Type B pancreatic cell (in vitro differentiated cells): ENCODE results near the gene GLI3. TPM values are rescaled to one million over a fixed set of nuclear protein-coding genes. Genes with fewer than 3 reads are reported as not detected.

ENCODE experiments used
- DNase-seq: peaks from one replicate; pipeline ENCODE4 v3.0.0; 2021; ENCODE audit warnings: mixed read lengths; ENCODE audit not compliant: unreplicated experiment; ENCODE audit errors: extremely low spot score
- H3K27ac Mint-ChIP-seq: 2 replicates; pipeline ENCODE4 v1.8.0; 2021; ENCODE audit warnings: mild to moderate bottlenecking, mixed read lengths
- H3K27me3 Mint-ChIP-seq: 2 replicates; pipeline ENCODE4 v1.8.0; 2021; ENCODE audit warnings: mixed read lengths
- H3K36me3 Mint-ChIP-seq: 2 replicates; pipeline ENCODE4 v1.8.0; 2021; ENCODE audit warnings: mixed read lengths
- H3K4me1 Mint-ChIP-seq: one replicate; pipeline ENCODE4 v1.8.0; 2021; ENCODE audit warnings: mixed read lengths; ENCODE audit not compliant: unreplicated experiment
- H3K4me3 Mint-ChIP-seq: 2 replicates; pipeline ENCODE4 v1.8.0; 2021; ENCODE audit warnings: mild to moderate bottlenecking, mixed read lengths
- H3K9me3 Mint-ChIP-seq: 2 replicates; pipeline ENCODE4 v1.8.0; 2021; ENCODE audit warnings: mixed read lengths
- total RNA-seq: library from RNA; stranded (reverse); gene quantifications from 2 replicates; pipeline ENCODE4 v1.2.1, GENCODE V29; 2021; ENCODE audit warnings: low replicate concordance
- TF ChIP-seq, protein P1 (sequence below): fragments of 200-600 bp; sonication (generic); conservative IDR thresholded peaks from 2 replicates; pipeline ENCODE4 v1.5.0; 2021; ENCODE audit warnings: antibody characterized with exemption, mild to moderate bottlenecking

Gene GLI3
- total RNA-seq, 1 donor from 2014 or later = 141 TPM

DNA sequence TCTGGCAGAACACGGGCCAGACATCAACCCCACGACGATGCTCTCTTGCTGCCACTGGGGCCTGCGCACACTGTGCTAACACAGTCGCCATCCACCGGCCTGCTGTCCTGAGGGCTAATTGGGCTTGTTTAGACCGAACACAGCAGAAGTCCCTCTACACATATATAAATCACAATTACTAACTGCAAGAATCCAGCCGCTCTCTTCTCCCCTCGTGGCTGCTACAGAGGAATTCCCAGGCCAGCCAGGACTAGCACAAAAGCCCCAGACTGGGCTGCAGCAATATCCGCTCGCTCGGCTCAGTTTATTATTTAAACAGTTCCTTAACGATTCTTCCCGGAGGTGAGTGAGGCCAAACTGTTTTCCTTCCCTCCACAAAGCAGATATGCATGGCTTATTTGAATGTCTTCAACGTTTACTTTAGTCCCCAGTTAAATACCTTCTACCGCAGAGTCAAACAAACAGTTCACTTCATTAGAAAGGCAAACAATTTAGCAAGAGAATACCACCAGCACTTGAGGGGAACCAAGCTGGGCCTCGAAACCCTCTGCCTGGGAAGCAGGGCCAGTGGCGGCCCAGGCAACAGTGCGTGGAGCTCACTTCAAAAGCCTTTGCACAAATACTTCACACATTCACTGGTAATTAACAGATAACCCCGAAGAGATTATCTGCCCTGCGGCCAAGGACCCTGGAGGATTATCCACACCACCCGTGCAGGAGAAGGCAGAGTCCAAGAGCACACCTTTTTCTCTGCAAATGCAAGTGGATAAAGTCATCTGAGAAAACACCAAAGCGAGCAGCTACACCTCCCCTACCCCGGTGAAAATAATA is 145.3 kb downstream of the GLI3 start:
- Mint-ChIP-seq H3K27me3 (no peaks in the 10 kb centered on the region), H3K27ac (peak overlapping the region; percentile 63), H3K4me1 (peaks cover 71% of the 10 kb centered on the region), H3K4me3 (peak overlapping the region; percentile 52), H3K9me3 (no peaks in the 10 kb centered on the region), H3K36me3 (peaks cover 38% of the 10 kb centered on the region)
- no peak for DNase-seq
- TF ChIP-seq, protein P1, sequence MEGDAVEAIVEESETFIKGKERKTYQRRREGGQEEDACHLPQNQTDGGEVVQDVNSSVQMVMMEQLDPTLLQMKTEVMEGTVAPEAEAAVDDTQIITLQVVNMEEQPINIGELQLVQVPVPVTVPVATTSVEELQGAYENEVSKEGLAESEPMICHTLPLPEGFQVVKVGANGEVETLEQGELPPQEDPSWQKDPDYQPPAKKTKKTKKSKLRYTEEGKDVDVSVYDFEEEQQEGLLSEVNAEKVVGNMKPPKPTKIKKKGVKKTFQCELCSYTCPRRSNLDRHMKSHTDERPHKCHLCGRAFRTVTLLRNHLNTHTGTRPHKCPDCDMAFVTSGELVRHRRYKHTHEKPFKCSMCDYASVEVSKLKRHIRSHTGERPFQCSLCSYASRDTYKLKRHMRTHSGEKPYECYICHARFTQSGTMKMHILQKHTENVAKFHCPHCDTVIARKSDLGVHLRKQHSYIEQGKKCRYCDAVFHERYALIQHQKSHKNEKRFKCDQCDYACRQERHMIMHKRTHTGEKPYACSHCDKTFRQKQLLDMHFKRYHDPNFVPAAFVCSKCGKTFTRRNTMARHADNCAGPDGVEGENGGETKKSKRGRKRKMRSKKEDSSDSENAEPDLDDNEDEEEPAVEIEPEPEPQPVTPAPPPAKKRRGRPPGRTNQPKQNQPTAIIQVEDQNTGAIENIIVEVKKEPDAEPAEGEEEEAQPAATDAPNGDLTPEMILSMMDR = peak; percentile 20

DNA sequence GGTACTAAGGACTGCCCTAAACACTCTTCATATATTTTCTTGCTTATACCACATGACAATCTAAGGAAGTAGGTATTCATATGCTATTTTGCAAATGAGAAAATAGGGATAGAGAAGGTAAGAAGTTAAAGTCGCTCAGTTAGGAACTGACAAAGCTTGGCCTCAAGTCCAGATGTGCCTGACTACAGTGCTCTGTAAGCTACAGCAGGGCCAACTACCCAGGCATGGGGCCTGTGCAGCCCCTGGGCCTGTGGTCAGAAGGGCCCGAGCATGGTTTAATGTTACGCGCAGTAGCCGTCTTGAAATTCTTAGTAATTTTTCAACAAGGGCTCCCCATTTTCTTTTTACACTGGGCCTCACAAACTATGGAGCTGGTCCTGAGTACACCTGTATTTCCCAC is 146.2 kb downstream of the GLI3 start:
- TF ChIP-seq, protein P1 = no peak

DNA sequence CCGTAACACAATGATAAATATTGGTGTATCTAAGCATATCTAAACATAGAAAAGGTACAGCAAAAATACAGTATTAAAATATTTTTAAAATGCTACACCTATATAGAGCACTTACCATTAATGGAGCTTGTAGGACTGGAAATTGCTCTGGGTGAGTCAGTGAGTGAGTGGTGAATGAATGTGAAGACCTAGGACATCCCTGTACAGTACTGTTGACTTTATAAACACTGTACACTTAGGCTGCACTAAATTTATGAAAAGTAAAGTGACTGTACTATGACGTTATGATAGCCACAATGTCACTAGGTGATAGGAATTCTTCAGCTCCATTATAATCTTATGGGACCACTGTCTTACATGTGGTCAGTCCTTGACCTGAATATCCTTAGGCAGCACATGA is 147.0 kb downstream of the GLI3 start:
- H3K36me3 Mint-ChIP-seq = peaks cover 37% of the 10 kb centered on the region
- no peak for DNase-seq
- no peak overlapping the region for H3K4me3 Mint-ChIP-seq
- H3K9me3 Mint-ChIP-seq = no peaks in the 10 kb centered on the region
- no peak overlapping the region for H3K27ac Mint-ChIP-seq
- TF ChIP-seq, protein P1 = no peak
- H3K4me1 Mint-ChIP-seq = peaks cover 62% of the 10 kb centered on the region
- H3K27me3 Mint-ChIP-seq = peaks cover 3% of the 10 kb centered on the region

More for the DNA sequence above, 146.2 kb downstream of the GLI3 start:
- Mint-ChIP-seq H3K27ac (peak overlapping the region; percentile 63), H3K4me1 (peaks cover 70% of the 10 kb centered on the region), H3K36me3 (peaks cover 42% of the 10 kb centered on the region), H3K9me3 (no peaks in the 10 kb centered on the region), H3K4me3 (no peak overlapping the region), H3K27me3 (peaks cover 3% of the 10 kb centered on the region)
- DNase-seq = no peak

DNA sequence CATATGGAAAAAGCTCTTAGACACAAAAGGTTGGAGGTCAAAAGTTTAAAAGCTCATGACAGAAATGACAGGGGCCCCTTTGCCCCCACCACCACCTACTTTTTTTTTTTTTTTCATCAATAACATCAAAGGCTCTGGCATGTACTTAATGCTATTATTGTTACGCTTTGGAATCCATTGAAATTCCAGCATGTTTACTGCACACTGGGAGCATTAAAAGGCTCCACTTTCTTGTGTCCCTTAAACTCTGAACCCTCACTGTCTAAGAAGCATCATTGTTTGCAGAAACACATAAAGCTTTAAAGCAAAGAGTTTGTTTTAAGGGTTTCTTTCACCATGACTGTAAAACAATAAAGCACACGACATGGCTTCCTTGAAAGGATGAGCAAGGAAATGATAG is 149.4 kb downstream of the GLI3 start:
- Mint-ChIP-seq H3K27me3 (peaks cover 3% of the 10 kb centered on the region), H3K36me3 (peaks cover 40% of the 10 kb centered on the region), H3K9me3 (no peaks in the 10 kb centered on the region), H3K27ac (no peak overlapping the region), H3K4me1 (peaks cover 66% of the 10 kb centered on the region), H3K4me3 (no peak overlapping the region)
- no peak for DNase-seq
- TF ChIP-seq, protein P1 = no peak

DNA sequence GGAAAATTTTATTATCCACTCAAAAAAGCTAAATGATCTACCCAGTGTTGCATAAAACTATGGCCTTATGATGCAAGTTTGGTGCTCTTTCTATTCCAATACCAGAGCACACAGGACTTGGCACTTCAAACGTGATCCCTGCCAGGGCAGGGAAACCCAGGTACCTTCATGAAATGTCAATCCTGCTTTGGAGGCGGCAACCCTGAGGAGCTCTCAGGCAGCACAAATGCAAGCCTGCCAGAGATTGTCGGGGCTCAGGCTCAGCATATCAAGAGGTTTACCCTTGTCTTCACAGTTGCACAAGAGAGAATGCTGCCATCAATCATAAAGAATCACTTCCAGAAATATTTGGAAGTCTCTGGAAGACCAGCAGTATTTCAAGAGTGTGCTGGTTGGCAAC is 151.5 kb downstream of the GLI3 start:
- peaks cover 42% of the 10 kb centered on the region for H3K36me3 Mint-ChIP-seq
- TF ChIP-seq, protein P1 = no peak
- no peak for DNase-seq
- peaks cover 3% of the 10 kb centered on the region for H3K27me3 Mint-ChIP-seq
- peaks cover 67% of the 10 kb centered on the region for H3K4me1 Mint-ChIP-seq
- no peak overlapping the region for H3K27ac Mint-ChIP-seq
- H3K4me3 Mint-ChIP-seq = no peak overlapping the region
- H3K9me3 Mint-ChIP-seq = no peaks in the 10 kb centered on the region
